Ovary (tissue), 9 donors: ENCODE results near the gene CUBN. TPM values are rescaled to one million over a fixed set of nuclear protein-coding genes. Genes with fewer than 3 reads are reported as not detected.

ENCODE experiments used
- DNase-seq, 5 donors: peaks; one replicate each; pipeline ENCODE4 v3.0.0-alpha.2; 2019 to 2020
- H3K27ac ChIP-seq, 2 donors: fragments of 200-600 bp; one replicate each; pipeline versions ENCODE4 v1.5.1 to v1.8.0; 2019 to 2022
- H3K27me3 ChIP-seq: fragments of 200-600 bp; one replicate; pipeline ENCODE4 v1.8.0; 2022
- H3K36me3 ChIP-seq: fragments of 200-600 bp; sonication (generic); one replicate; pipeline ENCODE4 v1.5.1; 2019
- H3K4me1 ChIP-seq: one replicate; pipeline ENCODE4 v1.8.1; 2013; ENCODE audit warnings: mild to moderate bottlenecking, moderate library complexity; ENCODE audit not compliant: insufficient read depth
- H3K4me3 ChIP-seq: fragments of 200-600 bp; sonication (generic); one replicate; pipeline ENCODE4 v1.5.1; 2017
- H3K9me3 ChIP-seq, 2 donors: fragments of 200-600 bp in 1 of 2; sonication (generic) in 1 of 2; one replicate each; pipeline versions ENCODE4 v1.5.1 to v1.8.1; 2013 to 2019; ENCODE audit warnings: mild to moderate bottlenecking in 1 of 2, moderate library complexity in 1 of 2
- EP300 ChIP-seq: sonication (generic); formaldehyde crosslinking; IDR thresholded peaks from one replicate; pipeline ENCODE4 v1.6.1; 2017; ENCODE audit warnings: antibody characterized with exemption
- POLR2A ChIP-seq: fragments of 450-650 bp; IDR thresholded peaks from one replicate; pipeline ENCODE4 v1.6.1; 2017; ENCODE audit warnings: antibody characterized with exemption, mild to moderate bottlenecking, moderate library complexity
- WGBS, 3 donors: extraction: QIAGEN DNeasy Blood & Tissue Kit in 1 of 3; methylation state at CpG; one replicate each; pipeline versions ENCODE4 v1.1.5 to v1.1.7; 2013 to 2017; 5-methylcytosine and 5-hydroxymethylcytosine counted together
- intact Hi-C, 4 donors: fragments of 100-400 bp; cut with DNase I; formaldehyde crosslinking; loops; one replicate each; pipeline versions ENCODE4 v1.11.0 to v1.15.1; 2022 to 2023
- polyA plus RNA-seq, 2 donors: library from polyadenylated mRNA; stranded (reverse); fragments of 200-250 nt in 1 of 2; fragments of 350-450 nt in 1 of 2; fragmentation: Illumina TruSeq in 1 of 2; extraction: RNeasy Lipid Tissue Mini Kit (QIAGEN cat#74804) in 1 of 2; gene quantifications; one replicate each; pipeline ENCODE4 v1.2.3, GENCODE V29; 2013 to 2014
- total RNA-seq, 7 donors: library from RNA; depleted of rRNA in 2 of 7; stranded (reverse); fragments of >200 nt in 2 of 7; fragmentation: NEBNext Ultra II Directional in 3 of 7; extraction: Animal tissue kit (Norgen Biotek cat#: 25700) in 3 of 7; gene quantifications; one replicate each; pipeline versions ENCODE4 v1.1.0 to v1.2.4, GENCODE V29; 2016 to 2023
- TF ChIP-seq, protein P1 (sequence below), 3 donors: fragments of 450-650 bp in 2 of 3; fragments of 200-600 bp in 1 of 3; IDR thresholded peaks; one replicate each; pipeline versions ENCODE4 v1.5.1 to v1.8.0; 2016 to 2022; ENCODE audit warnings: antibody characterized with exemption in 3 of 3, mild to moderate bottlenecking in 1 of 3
- donor health status: DM: no; HTN: no; CAD: no; lungs with moderate emphysema.
- donor health status: DM: no; HTN: no; CAD: no.
- donor health status: Bipolar disorder and iron deficiency.
- donor health status: DM: yes; HTN: yes; CAD: no.
- donor health status: DM: no; HTN: no; CAD: no.
- donor health status: DM: yes; HTN: yes; CAD: no.

CUBN gene
- total and polyA plus RNA-seq, 9 donors = 1.9 to 5.8 (median 4.0) TPM

DNA sequence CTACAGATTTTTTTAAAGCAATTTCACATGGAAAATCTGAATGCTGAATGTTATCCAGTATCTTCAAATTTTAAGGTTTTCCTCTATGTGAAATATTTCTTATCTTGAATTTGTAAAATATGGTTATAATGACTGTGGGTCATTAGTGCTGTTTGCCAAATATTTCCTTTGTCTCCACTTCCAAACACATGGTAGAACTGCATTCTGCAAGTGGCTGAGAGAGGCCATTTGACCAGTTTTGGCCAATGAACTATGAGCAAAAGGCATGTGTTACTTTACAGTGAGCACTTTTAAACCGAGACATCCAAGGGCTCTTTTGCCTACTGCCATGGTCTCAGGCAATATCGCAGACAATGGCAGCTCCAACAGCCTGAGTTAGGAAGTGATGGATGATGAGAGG is 195.2 kb downstream of the CUBN start:
- no peak for DNase-seq
- 92 to 93% (median 92%) methylated on average over 2 of the region's 2 CpGs for WGBS, 3 donors
- peak overlapping the region in 1 of 2 donors; percentile 36 for H3K27ac ChIP-seq
- intact Hi-C loops = no loop called here
- no peaks in the 10 kb centered on the region for H3K27me3 ChIP-seq
- H3K4me1 ChIP-seq = peaks cover 4% of the 10 kb centered on the region
- no peak overlapping the region for H3K4me3 ChIP-seq
- H3K9me3 ChIP-seq = no peaks in the 10 kb centered on the region
- TF ChIP-seq POLR2A (no peak), EP300 (no peak)
- TF ChIP-seq, protein P1, sequence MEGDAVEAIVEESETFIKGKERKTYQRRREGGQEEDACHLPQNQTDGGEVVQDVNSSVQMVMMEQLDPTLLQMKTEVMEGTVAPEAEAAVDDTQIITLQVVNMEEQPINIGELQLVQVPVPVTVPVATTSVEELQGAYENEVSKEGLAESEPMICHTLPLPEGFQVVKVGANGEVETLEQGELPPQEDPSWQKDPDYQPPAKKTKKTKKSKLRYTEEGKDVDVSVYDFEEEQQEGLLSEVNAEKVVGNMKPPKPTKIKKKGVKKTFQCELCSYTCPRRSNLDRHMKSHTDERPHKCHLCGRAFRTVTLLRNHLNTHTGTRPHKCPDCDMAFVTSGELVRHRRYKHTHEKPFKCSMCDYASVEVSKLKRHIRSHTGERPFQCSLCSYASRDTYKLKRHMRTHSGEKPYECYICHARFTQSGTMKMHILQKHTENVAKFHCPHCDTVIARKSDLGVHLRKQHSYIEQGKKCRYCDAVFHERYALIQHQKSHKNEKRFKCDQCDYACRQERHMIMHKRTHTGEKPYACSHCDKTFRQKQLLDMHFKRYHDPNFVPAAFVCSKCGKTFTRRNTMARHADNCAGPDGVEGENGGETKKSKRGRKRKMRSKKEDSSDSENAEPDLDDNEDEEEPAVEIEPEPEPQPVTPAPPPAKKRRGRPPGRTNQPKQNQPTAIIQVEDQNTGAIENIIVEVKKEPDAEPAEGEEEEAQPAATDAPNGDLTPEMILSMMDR (IDR thresholded peaks at IDR 0.05) = no peak
- H3K36me3 ChIP-seq = no peaks in the 10 kb centered on the region

DNA sequence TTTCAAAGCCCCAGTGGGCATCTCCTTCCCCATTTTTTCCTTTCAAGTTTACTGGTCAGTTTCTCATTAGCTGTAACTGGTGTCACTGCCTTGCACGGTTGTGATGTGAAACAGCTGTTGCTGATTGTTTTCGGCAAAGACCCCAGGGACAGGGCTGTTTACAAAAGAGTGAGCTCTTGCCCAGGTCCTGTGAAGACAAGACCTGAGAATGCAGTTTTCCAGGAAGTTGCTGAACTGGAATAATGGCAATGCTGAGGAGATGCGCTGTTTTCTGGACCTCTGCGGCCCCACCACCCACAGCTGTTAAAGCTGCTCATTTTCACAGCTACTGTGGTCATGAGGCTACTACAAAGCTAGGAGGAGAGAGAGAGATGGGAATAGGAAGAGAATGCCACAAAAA is 195.8 kb downstream of the CUBN start:
- intact Hi-C loops = no loop called here
- WGBS, 3 donors = 16 to 29% (median 18%) methylated on average over 4 of the region's 4 CpGs
- Histone ChIP-seq H3K4me1 (peaks cover 4% of the 10 kb centered on the region), H3K9me3 (no peaks in the 10 kb centered on the region), H3K27ac (peak overlapping the region in 1 of 2 donors; percentile 36), H3K27me3 (no peaks in the 10 kb centered on the region), H3K4me3 (no peak overlapping the region), H3K36me3 (no peaks in the 10 kb centered on the region)
- TF ChIP-seq EP300 = no peak
- TF ChIP-seq, protein P1 (IDR thresholded peaks at IDR 0.05) = no peak
- no peak for TF ChIP-seq POLR2A
- DNase-seq = peak; percentile 26 to 49 (median 42)

DNA sequence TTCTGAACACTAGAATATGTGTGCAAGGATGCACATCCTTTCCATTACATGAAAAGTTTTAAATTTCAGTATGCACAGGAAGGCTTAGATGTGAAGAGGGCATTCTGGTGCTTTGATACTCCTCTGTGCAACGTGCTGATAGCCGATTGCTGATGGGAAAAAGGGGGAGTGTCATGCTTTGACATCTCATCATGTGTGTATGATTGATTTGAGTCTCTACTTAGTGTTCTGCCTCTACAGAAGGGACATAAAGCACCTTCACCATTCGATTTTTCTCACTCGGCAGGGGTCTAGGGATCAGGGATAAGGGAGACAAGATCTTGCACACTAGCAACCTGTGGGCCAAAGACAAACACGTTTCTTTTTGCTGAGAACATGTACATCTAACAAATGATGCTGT is 197.7 kb downstream of the CUBN start:
- H3K4me1 ChIP-seq = peaks cover 4% of the 10 kb centered on the region
- TF ChIP-seq, protein P1 (IDR thresholded peaks at IDR 0.05) = no peak
- TF ChIP-seq EP300 = no peak
- no peak for TF ChIP-seq POLR2A
- DNase-seq = no peak
- no peak overlapping the region for H3K27ac ChIP-seq
- 84 to 89% (median 84%) methylated on average over 5 of the region's 5 CpGs for WGBS, 3 donors
- H3K9me3 ChIP-seq = no peaks in the 10 kb centered on the region
- H3K27me3 ChIP-seq = no peaks in the 10 kb centered on the region
- H3K36me3 ChIP-seq = no peaks in the 10 kb centered on the region
- intact Hi-C loops = no loop called here
- H3K4me3 ChIP-seq = no peak overlapping the region

DNA sequence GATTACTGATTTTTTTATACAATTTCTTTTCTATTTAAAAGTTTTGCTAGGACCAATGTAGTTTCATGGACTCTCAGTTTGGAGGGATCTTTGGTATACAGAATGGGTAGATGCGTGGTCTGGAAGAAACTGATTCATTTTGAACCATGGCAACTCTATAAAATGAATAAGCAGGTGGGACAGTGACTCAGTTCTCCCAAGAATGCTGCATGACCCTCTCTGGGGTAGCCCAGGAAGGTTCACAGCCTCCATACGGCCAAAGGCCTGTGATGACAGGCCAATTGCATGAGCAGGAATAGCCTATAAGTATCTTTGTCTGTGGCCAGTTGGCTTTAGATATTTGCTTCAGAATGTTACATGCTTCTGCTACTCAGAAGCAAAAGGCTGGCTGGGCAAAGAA is 199.1 kb downstream of the CUBN start:
- 93 to 99% (median 95%) methylated on average over 2 of the region's 2 CpGs for whole genome bisulfite sequencing, 3 donors
- DNase-seq = no peak
- intact Hi-C loops = no loop called here

More for the DNA sequence above, 199.1 kb downstream of the CUBN start:
- Histone ChIP-seq H3K27ac (no peak overlapping the region), H3K9me3 (no peaks in the 10 kb centered on the region), H3K4me1 (peaks cover 4% of the 10 kb centered on the region), H3K4me3 (no peak overlapping the region), H3K36me3 (no peaks in the 10 kb centered on the region), H3K27me3 (no peaks in the 10 kb centered on the region)
- TF ChIP-seq, protein P1 (IDR thresholded peaks at IDR 0.05) = no peak
- no peak for TF ChIP-seq EP300
- TF ChIP-seq POLR2A = no peak
